MG63 (cell line): ENCODE data around the gene RGS16. TPM values are rescaled to one million over a fixed set of nuclear protein-coding genes. Genes with fewer than 3 reads are reported as not detected.

Source experiments
- total RNA-seq: library from RNA; depleted of rRNA; stranded (reverse); fragments of >200 nt; shearing (Covaris generic); gene quantifications from 2 replicates; pipeline ENCODE4 v1.2.3, GENCODE V29; 2014; ENCODE audit warnings: low replicate concordance; rRNA removed

Gene RGS16
- total RNA-seq, 1 experiment from 2014 or later, result 0.40 TPM

Other genes starting within 250 kb of the RGS16 start
- 158 and 173 TPM in 2 replicates for gene GLUL, start 212.6 kb downstream of the RGS16 start, total RNA-seq
- not detected in 2 replicates for gene TEDDM1, start 203.7 kb downstream of the RGS16 start, total RNA-seq
- not detected in 2 replicates for gene RGSL1, start 154.2 kb downstream of the RGS16 start, total RNA-seq
- 4.0 TPM in 2 replicates for gene RNASEL, start 15.1 kb downstream of the RGS16 start, total RNA-seq
- gene RGS8, start 80.2 kb upstream of the RGS16 start, total RNA-seq, result not detected in 2 replicates
- 2.3 and 6.8 TPM in 2 replicates for gene NPL, start 185.4 kb upstream of the RGS16 start, total RNA-seq
- 241 and 253 TPM in 2 replicates for gene DHX9, start 235.0 kb upstream of the RGS16 start, total RNA-seq